Testis (tissue), 3 donors: ENCODE measurements around the gene IQSEC1. TPM values are rescaled to one million over a fixed set of nuclear protein-coding genes. Genes with fewer than 3 reads are reported as not detected.

Experiments used
- DNase-seq: peaks from one replicate; pipeline ENCODE4 v3.0.0-alpha.2; 2019
- H3K27ac ChIP-seq, 2 donors: fragments of 200-600 bp; sonication (generic); one replicate each; pipeline ENCODE4 v1.5.1; 2019
- H3K27me3 ChIP-seq: fragments of 200-600 bp; sonication (generic); one replicate; pipeline ENCODE4 v1.5.1; 2019
- H3K36me3 ChIP-seq: fragments of 200-600 bp; sonication (generic); one replicate; pipeline ENCODE4 v1.5.1; 2017; ENCODE audit warnings: low read depth; ENCODE audit errors: missing control alignments
- H3K4me1 ChIP-seq: fragments of 200-600 bp; sonication (generic); one replicate; pipeline ENCODE4 v1.5.1; 2019
- H3K4me3 ChIP-seq, 2 donors: fragments of 200-600 bp; sonication (generic); one replicate each; pipeline ENCODE4 v1.5.1; 2017 to 2019
- H3K9me3 ChIP-seq: fragments of 200-600 bp; sonication (generic); one replicate; pipeline ENCODE4 v1.5.1; 2017
- POLR2A ChIP-seq: fragments of 450-650 bp; IDR thresholded peaks from one replicate; pipeline ENCODE4 v1.6.1; 2017; ENCODE audit warnings: antibody characterized with exemption, mild to moderate bottlenecking, moderate library complexity
- WGBS, 2 donors: methylation state at CpG; one replicate each; pipeline ENCODE4 v1.1.5; 2018; 5-methylcytosine and 5-hydroxymethylcytosine counted together
- intact Hi-C: fragments of 100-400 bp; cut with DNase I; formaldehyde crosslinking; loops from one replicate; pipeline ENCODE4 v1.15.1; 2023; ENCODE audit warnings: low total_unique reads
- polyA plus RNA-seq: library from polyadenylated mRNA; stranded (reverse); fragments of 350-450 nt; fragmentation: Illumina TruSeq; extraction: RNeasy Lipid Tissue Mini Kit (QIAGEN cat#74804); gene quantifications from one replicate; pipeline ENCODE4 v1.2.3, GENCODE V29; 2014; ENCODE audit warnings: low read depth, low replicate concordance; ENCODE audit not compliant: insufficient read depth
- total RNA-seq, 2 donors: library from RNA; depleted of rRNA; stranded (reverse); fragments of >200 nt; gene quantifications; one replicate each; pipeline ENCODE4 v1.2.3, GENCODE V29; 2016
- TF ChIP-seq, protein P1 (sequence below), 3 experiments: fragments of 450-650 bp in 2 of 3; fragments of 200-600 bp in 1 of 3; sonication (generic) in 1 of 3; IDR thresholded peaks; one replicate each; pipeline ENCODE4 v1.5.1; 2016 to 2019; ENCODE audit warnings: antibody characterized with exemption in 3 of 3, mild to moderate bottlenecking in 2 of 3, moderate library complexity in 1 of 3

The IQSEC1 gene
- total and polyA plus RNA-seq, 3 donors from 2014 or later: 32.9 to 89.4 (median 74.3) TPM

DNA sequence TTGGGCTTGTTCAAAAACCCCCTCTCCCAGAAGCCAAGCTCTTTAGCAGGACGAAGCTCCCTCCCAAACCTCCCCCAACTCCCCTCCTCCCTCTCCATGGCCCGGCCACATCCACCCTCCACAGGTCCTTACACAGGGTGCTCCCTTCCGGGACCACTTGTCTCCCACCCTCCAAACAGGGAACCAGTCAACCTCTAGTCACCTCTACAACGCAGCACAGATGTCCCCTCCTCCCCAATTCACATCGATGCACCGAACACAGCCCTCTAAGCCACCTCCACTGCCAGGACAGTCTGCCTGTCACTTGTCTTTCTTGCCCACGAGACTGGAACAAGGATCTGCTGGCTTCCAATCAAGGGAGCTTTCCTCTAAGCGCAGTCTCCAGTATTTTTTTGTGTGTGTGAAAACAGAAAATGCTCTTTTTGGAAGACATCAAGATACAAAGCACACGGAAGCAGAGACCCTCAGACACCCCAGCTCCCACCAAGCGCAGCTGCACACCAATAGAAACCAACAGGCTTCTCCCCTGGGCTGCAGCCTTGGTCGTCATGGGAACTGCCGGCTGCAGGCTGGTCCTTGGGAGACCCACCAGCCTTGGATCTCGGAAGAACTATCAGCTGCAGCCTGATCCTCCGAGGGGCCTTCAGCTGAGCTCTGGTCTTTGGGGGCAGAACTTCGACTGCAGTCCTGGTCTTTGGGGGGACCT lies 26.5 kb downstream of the IQSEC1 start:
- intact Hi-C loops: no loop called here
- TF ChIP-seq, protein P1, sequence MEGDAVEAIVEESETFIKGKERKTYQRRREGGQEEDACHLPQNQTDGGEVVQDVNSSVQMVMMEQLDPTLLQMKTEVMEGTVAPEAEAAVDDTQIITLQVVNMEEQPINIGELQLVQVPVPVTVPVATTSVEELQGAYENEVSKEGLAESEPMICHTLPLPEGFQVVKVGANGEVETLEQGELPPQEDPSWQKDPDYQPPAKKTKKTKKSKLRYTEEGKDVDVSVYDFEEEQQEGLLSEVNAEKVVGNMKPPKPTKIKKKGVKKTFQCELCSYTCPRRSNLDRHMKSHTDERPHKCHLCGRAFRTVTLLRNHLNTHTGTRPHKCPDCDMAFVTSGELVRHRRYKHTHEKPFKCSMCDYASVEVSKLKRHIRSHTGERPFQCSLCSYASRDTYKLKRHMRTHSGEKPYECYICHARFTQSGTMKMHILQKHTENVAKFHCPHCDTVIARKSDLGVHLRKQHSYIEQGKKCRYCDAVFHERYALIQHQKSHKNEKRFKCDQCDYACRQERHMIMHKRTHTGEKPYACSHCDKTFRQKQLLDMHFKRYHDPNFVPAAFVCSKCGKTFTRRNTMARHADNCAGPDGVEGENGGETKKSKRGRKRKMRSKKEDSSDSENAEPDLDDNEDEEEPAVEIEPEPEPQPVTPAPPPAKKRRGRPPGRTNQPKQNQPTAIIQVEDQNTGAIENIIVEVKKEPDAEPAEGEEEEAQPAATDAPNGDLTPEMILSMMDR (IDR thresholded peaks at IDR 0.05): no peak
- no peak for TF ChIP-seq POLR2A
- no peak overlapping the region for H3K27ac ChIP-seq

DNA sequence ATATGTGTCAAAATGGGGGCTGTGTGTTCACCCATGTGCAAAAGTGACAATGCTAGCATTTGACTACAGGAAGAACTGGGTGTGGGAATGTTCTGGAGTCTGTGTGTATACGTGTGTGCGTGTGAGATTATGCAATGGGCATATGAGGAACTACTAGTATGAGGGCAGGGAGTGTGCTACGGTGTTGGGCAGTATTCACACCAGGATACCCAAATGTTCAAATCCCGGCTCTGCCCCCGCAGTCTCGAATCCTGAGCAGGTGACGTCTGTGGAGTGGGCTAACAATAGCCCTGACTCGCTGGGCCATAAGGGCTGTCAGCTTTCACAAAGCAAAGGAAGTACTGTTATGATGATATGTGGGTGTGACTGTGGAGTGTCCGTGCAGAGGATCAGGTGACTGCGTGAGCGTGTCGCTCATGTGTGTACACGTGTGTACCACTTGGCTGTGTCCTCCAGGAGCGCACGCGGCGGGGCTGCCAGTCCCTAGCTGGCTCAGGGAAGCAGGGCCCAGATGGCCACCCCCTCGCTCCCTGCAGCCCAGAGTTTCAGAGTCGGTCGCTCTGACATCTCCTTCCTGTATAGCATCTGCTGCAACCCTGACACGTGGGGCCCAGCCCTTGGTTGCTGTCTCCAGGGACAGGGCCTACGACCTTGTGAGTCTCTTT lies 27.2 kb downstream of the IQSEC1 start:
- Histone ChIP-seq H3K4me3 (no peak overlapping the region), H3K27ac (no peak overlapping the region), H3K4me1 (peaks cover 10% of the 10 kb centered on the region), H3K9me3 (no peaks in the 10 kb centered on the region), H3K36me3 (no peaks in the 10 kb centered on the region), H3K27me3 (no peaks in the 10 kb centered on the region)
- intact Hi-C loops: no loop called here
- 80 to 81% methylated on average over 10 to 22 of the region's 22 CpGs for WGBS, 2 donors
- no peak for TF ChIP-seq POLR2A
- TF ChIP-seq, protein P1 (IDR thresholded peaks at IDR 0.05): no peak
- peak; percentile 22 for DNase-seq

More for the DNA sequence above, 26.5 kb downstream of the IQSEC1 start:
- peaks cover 10% of the 10 kb centered on the region for H3K4me1 ChIP-seq
- H3K9me3 ChIP-seq: no peaks in the 10 kb centered on the region
- H3K27me3 ChIP-seq: no peaks in the 10 kb centered on the region
- no peaks in the 10 kb centered on the region for H3K36me3 ChIP-seq
- WGBS, 2 donors: 71 to 72% methylated on average over 10 to 15 of the region's 15 CpGs
- no peak overlapping the region for H3K4me3 ChIP-seq
- no peak for DNase-seq

DNA sequence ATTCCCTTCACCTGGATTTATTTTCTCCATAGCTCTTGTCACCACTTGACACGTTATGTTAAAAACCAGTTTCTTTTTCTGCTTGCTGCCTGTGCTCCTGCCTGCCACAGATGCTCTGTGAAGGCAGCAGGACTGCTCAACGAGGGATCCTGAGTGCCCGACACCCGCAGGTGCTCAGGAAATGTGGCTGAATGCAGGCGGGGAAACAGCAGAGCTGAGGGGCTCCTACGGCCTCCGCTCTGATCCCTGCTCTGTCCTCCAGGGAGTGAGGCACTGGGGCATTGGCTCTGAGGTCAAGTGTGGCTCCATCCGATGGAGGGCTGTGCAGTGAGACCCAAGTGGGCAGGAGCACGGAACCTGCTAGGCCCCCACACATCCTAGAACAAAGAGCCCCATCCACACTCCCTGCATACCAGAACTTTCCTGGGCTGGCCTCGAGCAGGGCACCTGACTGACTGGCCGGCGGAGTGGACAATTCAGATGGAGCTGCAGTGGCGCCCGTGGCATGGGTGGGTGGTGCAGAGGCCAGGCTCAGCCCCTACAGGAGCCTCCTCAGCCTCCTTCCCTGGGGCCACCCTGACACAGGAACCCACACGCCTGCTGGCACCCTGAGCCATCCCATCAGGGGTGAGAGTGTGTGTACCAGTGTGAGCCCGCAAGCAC lies 27.9 kb downstream of the IQSEC1 start:
- TF ChIP-seq, protein P1 (IDR thresholded peaks at IDR 0.05): no peak
- TF ChIP-seq POLR2A: no peak
- 82 to 91% methylated on average over 13 to 16 of the region's 16 CpGs for WGBS, 2 donors
- Histone ChIP-seq H3K9me3 (no peaks in the 10 kb centered on the region), H3K4me3 (no peak overlapping the region), H3K4me1 (peaks cover 10% of the 10 kb centered on the region), H3K27ac (no peak overlapping the region), H3K27me3 (no peaks in the 10 kb centered on the region), H3K36me3 (no peaks in the 10 kb centered on the region)
- intact Hi-C loops: no loop called here
- DNase-seq: no peak

DNA sequence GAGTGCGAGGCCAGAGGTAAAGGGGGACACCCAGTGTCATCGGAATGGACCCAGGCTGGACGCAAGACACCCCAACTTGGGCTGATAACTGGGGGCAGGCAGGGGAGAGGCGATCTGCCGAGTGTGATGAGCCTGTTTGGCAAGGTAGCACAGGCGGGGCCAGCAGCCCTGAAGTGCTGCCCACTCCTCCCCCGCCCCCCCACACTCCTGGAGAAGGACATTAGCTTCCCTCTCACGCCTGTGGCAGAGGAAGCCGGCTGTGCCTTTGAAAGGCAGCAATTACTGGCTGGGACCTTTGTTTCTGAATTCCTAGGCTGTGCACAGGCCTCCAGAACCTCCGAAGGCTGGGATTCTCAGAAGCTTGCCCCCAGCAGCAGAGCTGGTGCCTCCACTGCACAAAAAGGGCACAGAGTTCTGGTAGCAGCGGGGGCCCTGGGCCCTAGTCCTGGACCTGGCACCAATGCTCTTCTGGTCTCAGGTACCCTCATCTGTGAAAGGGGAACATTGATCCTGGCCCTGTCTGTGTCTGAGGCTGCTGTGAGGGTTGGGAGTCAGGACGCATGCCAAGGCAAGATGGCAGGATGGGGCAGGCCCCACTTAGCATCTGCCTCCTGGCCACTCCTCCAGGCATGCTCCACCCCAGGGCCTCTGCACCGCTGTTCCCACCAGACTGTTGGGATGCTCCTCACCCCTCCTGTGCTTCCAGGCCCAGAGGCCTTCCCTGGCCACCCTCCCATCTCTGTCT lies 28.6 kb downstream of the IQSEC1 start:
- TF ChIP-seq, protein P1 (IDR thresholded peaks at IDR 0.05): no peak
- no peak for TF ChIP-seq POLR2A
- 76 to 78% methylated on average over 11 to 13 of the region's 13 CpGs for WGBS, 2 donors
- Histone ChIP-seq H3K36me3 (no peaks in the 10 kb centered on the region), H3K27me3 (no peaks in the 10 kb centered on the region), H3K4me1 (peaks cover 10% of the 10 kb centered on the region), H3K9me3 (no peaks in the 10 kb centered on the region), H3K4me3 (no peak overlapping the region), H3K27ac (no peak overlapping the region)
- intact Hi-C loops: no loop called here
- DNase-seq: no peak
